SH-SY5Y (cell line): ENCODE data around the gene ST8SIA6.

Experiments
- GATA2 ChIP-seq: IDR thresholded peaks from 2 replicates; pipeline ENCODE4 v1.6.1; 2011; ENCODE audit warnings: mild to moderate bottlenecking, low read depth, low read length
- GATA3 ChIP-seq: IDR thresholded peaks from 2 replicates; pipeline ENCODE4 v1.6.1; 2011; ENCODE audit warnings: low read depth, mild to moderate bottlenecking, low read length, moderate library complexity

The ST8SIA6 gene

GRCh38 chr10:17353568-17354300 is 100.7 kb downstream of the ST8SIA6 start:
- TF ChIP-seq GATA2 (no peak), GATA3 (no peak)

GRCh38 chr10:17352583-17352982 is 101.8 kb downstream of the ST8SIA6 start:
- TF ChIP-seq GATA3 = no peak
- no peak for TF ChIP-seq GATA2

- TF ChIP-seq GATA2 (no peak), GATA3 (no peak)
These were observed 102.9 kb downstream of the ST8SIA6 start for GRCh38 chr10:17351506-17351905.

- TF ChIP-seq GATA2 (no peak), GATA3 (no peak)
These were observed 104.7 kb downstream of the ST8SIA6 start for GRCh38 chr10:17349717-17350116.

- TF ChIP-seq GATA2 (peak; percentile 70), GATA3 (no peak)
These were observed 105.7 kb downstream of the ST8SIA6 start for GRCh38 chr10:17348501-17349349.

GRCh38 chr10:17348011-17348500 is 106.3 kb downstream of the ST8SIA6 start:
- TF ChIP-seq GATA3 = no peak
- no peak for TF ChIP-seq GATA2

- TF ChIP-seq GATA2 (no peak), GATA3 (no peak)
These were observed 110.2 kb downstream of the ST8SIA6 start for GRCh38 chr10:17344206-17344605.

- TF ChIP-seq GATA3 (no peak), GATA2 (no peak)
These were observed 111.3 kb downstream of the ST8SIA6 start for GRCh38 chr10:17343118-17343517.

GRCh38 chr10:17340144-17340829 is 114.1 kb downstream of the ST8SIA6 start:
- no peak for TF ChIP-seq GATA2

- TF ChIP-seq GATA2 (no peak), GATA3 (no peak)
These were observed 119.3 kb downstream of the ST8SIA6 start for GRCh38 chr10:17335065-17335464.

GRCh38 chr10:17330501-17330900 is 123.9 kb downstream of the ST8SIA6 start:
- TF ChIP-seq GATA2 (no peak), GATA3 (no peak)

- TF ChIP-seq GATA2 = no peak
- no peak for TF ChIP-seq GATA3
These were observed 128.0 kb downstream of the ST8SIA6 start for GRCh38 chr10:17326377-17326776.

- TF ChIP-seq GATA2 = no peak
- no peak for TF ChIP-seq GATA3
These were observed 137.8 kb downstream of the ST8SIA6 start for GRCh38 chr10:17316488-17317170.

GRCh38 chr10:17309435-17309834 is 145.0 kb downstream of the ST8SIA6 start:
- TF ChIP-seq GATA2 (no peak), GATA3 (no peak)
